ENCODE measurements around the gene UBFD1. TPM values are rescaled to one million over a fixed set of nuclear protein-coding genes. Genes with fewer than 3 reads are reported as not detected.

Gene UBFD1
- total RNA-seq, 6 experiments from 2014 or later, result 94.1 to 130 (median 99.2) TPM

- no peaks in the 10 kb centered on the region; the same call in 1 of the 2 replicates for H3K27me3 Mint-ChIP-seq (ENCODE audit: insufficient read depth)
- peaks cover 44% of the 10 kb centered on the region for H3K36me3 Mint-ChIP-seq (ENCODE audit: low read depth)
- no peak overlapping the region for H3K27ac Mint-ChIP-seq
- TF ChIP-seq CTCF (IDR thresholded peaks at IDR 0.05), result no peak
- H3K9me3 Mint-ChIP-seq, result no peaks in the 10 kb centered on the region
- DNase-seq, result no peak
- H3K4me1 Mint-ChIP-seq (ENCODE audit: low read depth), result peaks cover 26% of the 10 kb centered on the region
- no peak overlapping the region for H3K4me3 Mint-ChIP-seq
These were observed 5.0 kb downstream of the UBFD1 start for GRCh38 chr16:23562505-23562904.

GRCh38 chr16:23563186-23563585 is 5.7 kb downstream of the UBFD1 start:
- Mint-ChIP-seq H3K36me3 (ENCODE audit: low read depth) (peaks cover 49% of the 10 kb centered on the region), H3K4me3 (no peak overlapping the region)

GRCh38 chr16:23564575-23565363 is 7.2 kb downstream of the UBFD1 start:
- Mint-ChIP-seq H3K9me3 (no peaks in the 10 kb centered on the region), H3K36me3 (ENCODE audit: low read depth) (peaks cover 50% of the 10 kb centered on the region), H3K27ac (peak overlapping the region; percentile 24; the same call in 1 of the 2 replicates), H3K4me1 (ENCODE audit: low read depth) (peaks cover 15% of the 10 kb centered on the region), H3K27me3 (ENCODE audit: insufficient read depth) (no peaks in the 10 kb centered on the region; the same call in 1 of the 2 replicates), H3K4me3 (no peak overlapping the region)
- DNase-seq, result no peak
- no peak for TF ChIP-seq CTCF (IDR thresholded peaks at IDR 0.05)

More at GRCh38 chr16:23563186-23563585, 5.7 kb downstream of the UBFD1 start:
- no peaks in the 10 kb centered on the region; the same call in 1 of the 2 replicates for H3K27me3 Mint-ChIP-seq (ENCODE audit: insufficient read depth)
- TF ChIP-seq CTCF (IDR thresholded peaks at IDR 0.05), result no peak
- peaks cover 26% of the 10 kb centered on the region for H3K4me1 Mint-ChIP-seq (ENCODE audit: low read depth)
- H3K9me3 Mint-ChIP-seq, result no peaks in the 10 kb centered on the region
- no peak for DNase-seq
- H3K27ac Mint-ChIP-seq, result no peak overlapping the region

- Mint-ChIP-seq H3K4me1 (ENCODE audit: low read depth) (peaks cover 8% of the 10 kb centered on the region; the same call in 1 of the 2 replicates), H3K27me3 (ENCODE audit: insufficient read depth) (no peaks in the 10 kb centered on the region; the same call in 1 of the 2 replicates), H3K36me3 (ENCODE audit: low read depth) (peaks cover 52% of the 10 kb centered on the region), H3K27ac (no peak overlapping the region), H3K9me3 (no peaks in the 10 kb centered on the region), H3K4me3 (no peak overlapping the region)
- TF ChIP-seq CTCF (IDR thresholded peaks at IDR 0.05), result no peak
- DNase-seq, result no peak
These were observed 9.2 kb downstream of the UBFD1 start for GRCh38 chr16:23566724-23567123.

- no peaks in the 10 kb centered on the region for H3K9me3 Mint-ChIP-seq
- H3K36me3 Mint-ChIP-seq (ENCODE audit: low read depth), result peaks cover 50% of the 10 kb centered on the region
- no peak for DNase-seq
- no peak for TF ChIP-seq CTCF (IDR thresholded peaks at IDR 0.05)
- no peak overlapping the region for H3K4me3 Mint-ChIP-seq
- H3K4me1 Mint-ChIP-seq (ENCODE audit: low read depth), result peaks cover 8% of the 10 kb centered on the region; the same call in 1 of the 2 replicates
- H3K27me3 Mint-ChIP-seq (ENCODE audit: insufficient read depth), result no peaks in the 10 kb centered on the region; the same call in 1 of the 2 replicates
- H3K27ac Mint-ChIP-seq, result no peak overlapping the region
These were observed 10.1 kb downstream of the UBFD1 start for GRCh38 chr16:23567602-23568001.

Data from HFFc6 (cell line).